NCI-H187 (cell line): ENCODE results near the gene ANKRD27.
"Not testable (repeated sequence)": the region's sequence is repeated elsewhere in the genome, so short reads cannot be mapped to it uniquely, and the experiment has no call there.

Experiments
- DNase-seq, 2 experiments: peaks; one replicate each; lab custom pipeline; 2025; lab: John Stamatoyannopoulos, UW

ANKRD27 gene

DNA sequence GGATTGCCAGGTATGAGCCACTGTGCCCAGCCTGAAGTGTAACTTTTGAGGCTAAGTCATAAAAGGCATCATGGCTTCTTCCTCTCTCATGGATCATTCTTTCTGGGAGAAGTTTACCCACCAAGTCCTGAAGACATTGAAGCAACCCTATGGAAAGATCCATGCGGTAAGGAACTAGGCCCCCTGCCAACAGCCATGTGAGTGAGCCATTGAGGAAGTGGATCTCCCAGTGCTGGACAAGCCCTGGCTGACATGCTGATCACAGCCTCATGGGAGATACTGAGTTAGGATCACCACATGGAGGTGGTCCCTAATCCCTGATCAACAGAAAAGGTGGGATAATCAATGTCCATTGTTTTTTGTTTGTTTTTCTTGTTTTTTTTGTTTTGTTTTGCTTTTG, 13.3 kb upstream of the ANKRD27 start:
- no peak for DNase-seq

DNA sequence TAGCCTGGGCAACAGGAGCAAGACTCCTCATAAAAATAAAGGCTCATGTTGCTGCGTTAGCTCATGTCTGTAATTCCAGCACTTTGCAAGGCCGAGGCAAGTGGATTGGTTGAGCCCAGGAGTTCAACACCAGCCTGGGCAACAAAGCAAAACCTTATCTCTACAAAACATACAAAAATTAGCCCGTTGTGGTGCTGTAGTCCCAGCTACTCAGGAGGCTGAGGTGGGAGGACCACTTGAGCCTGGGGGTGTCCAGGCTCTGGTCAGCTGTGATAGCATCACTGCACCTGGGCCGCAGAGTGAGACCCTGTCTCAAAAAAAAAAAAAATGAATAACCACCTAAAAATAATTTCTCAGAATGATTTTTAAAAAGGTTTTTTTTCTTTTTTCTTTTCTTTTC, 12.7 kb upstream of the ANKRD27 start:
- DNase-seq, result no peak

DNA sequence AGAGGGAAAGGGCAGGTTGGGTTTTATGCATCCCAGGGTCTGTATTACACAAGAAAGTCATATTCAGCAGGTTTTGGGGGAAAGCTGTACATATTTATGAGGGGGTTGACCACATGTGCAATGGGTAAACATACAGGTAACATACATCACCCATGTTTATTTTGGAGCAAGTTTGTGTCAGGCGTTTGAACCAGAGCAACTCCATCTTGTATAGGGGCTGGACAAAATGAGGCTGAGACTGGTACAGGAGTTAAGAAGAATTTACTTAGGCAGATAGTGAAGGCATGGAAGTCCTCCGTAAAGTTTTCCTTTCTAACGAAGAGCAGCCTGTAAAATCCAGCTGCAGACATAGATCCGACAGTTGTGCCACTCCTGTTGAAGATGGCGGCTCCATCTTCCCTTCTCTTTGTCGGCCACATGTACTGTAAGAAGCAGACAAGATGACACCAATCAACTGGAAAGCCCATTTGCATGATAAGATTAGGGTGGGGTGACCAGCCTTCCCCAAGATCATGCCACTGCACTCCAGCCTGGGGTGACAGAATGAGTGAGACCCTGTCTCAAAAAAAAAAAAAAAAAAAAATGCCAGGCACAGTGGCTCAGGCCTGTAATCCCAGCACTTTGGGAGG, 12.0 kb upstream of the ANKRD27 start:
- DNase-seq, result no peak

DNA sequence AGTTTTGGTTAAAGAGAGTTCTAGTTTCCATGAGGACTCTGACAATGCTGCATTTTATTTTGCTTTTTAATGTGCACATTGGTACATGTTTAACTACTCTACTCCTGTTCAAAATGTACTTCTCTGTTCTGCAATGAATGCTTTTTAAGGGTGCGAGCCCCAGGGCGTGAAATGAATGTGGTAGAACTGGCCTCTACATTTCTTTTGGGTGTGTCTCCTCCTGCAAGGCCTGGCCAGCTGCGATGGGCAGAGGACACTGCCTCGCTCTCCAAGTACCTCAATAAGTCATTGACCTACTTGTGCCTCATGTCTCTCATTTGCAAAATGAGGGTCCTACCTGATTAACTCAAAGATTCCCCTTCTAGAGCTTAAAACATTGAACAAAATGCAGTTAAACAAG, 7.3 kb upstream of the ANKRD27 start:
- no peak for DNase-seq

DNA sequence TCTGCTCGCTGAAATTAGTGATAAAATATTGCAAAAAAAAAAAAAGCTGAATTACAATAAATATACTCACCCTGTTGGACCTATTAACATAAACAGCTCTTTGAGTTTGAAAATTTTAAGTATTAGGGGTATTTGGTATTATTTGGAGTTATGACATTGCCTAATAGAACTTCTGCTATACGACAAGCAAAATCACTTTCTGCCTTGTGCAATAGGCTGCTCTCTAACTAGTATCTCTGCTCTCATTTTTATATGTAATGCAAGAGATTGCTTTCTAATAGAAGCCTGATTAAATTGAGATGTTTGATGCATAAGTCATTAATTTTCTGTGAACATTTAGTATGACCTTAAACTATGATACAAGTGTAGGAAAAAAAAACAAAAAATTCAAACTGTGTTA, 6.0 kb upstream of the ANKRD27 start:
- DNase-seq, result no peak

DNA sequence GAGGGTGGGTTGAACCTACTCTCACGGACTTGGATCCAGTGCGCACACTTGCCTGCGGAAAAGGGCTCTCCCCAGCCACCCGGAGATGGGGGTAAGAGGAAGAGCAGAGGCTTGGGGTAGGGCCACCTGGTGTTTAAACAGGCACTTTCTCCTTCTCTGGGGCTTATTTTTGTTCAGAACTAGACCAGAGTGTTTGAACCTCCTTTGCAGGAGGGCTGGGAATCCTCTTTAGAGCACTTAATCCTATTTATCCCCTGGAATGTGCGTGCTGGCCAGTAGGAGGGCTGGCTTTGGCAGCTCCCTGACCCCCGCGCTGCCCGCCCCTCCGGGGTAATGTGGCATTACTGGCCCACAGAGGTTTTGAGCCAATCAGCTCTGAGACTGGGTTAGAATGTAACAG, 2.7 kb upstream of the ANKRD27 start:
- no peak for DNase-seq

DNA sequence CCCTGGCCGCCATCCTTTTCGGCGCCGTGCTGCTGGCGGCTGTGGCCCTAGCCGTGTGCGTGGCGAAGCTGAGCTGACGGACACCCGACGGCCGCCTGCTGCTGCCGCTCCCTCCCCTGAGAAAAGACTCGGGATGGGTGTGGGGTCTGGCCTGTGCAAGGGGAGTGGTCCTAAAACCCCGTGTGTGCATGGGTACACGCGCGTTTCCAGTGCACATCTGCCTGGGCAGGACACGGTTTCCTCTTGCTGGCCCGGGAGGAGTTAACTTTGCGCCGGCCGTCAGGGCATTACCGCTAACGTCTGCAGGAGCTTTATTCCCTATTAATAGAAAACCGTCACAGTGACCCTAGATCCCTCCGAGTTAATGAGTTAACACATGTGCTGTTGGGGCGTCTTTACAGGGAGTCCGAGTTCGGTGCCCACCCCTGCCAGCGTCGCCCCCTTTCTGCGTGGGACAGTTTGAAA, 1.9 kb upstream of the ANKRD27 start:
- DNase-seq, result no peak

DNA sequence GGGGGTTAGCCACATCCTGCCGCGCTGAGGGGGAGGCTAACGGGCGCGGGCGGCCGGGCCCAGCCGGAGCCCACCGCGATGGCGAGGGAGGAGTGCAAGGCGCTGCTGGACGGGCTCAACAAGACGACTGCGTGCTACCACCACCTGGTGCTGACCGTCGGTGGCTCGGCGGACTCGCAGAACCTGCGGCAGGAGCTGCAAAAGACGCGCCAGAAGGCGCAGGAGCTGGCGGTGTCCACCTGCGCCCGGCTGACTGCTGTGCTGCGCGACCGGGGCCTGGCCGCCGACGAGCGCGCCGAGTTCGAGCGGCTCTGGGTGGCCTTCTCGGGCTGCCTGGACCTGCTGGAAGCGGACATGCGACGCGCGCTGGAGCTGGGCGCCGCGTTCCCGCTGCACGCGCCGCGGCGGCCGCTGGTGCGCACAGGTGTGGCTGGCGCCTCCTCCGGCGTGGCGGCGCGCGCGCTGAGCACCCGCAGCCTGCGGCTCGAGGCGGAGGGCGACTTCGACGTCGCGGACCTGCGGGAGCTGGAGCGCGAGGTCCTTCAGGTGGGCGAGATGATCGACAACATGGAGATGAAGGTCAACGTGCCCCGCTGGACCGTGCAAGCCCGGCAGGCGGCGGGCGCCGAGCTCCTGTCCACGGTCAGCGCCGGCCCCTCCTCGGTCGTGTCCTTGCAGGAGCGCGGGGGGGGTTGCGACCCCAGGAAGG, 1.4 kb upstream of the ANKRD27 start:
- DNase-seq, result peak in 1 of 2 experiments; percentile 23

DNA sequence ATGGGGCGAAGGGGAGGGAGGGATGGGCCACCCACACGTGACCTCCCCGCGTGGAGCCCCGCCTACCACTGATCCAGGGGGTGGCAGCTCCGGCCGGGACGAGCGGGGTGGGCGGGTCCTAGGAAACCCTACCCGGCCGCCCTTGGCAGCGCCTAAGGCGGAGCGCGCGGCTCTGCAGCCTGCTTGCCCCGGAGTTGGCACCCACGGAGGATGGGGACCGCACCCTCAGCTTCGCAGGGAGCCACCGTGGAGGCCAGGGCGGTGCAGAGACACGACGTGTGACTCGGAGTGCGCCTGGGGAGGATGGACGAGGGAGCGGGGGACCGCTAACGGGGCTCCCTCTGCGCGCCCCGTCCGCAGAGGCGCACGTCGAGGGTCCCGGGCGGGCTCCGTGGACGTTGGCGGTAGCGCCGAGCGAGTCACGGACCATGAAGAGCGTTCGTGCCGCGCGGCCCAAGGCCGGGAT, 773 bp upstream of the ANKRD27 start, which contains the start of gene RGS9BP:
TSS of gene RGS9BP (plus strand) at position 129 of the 466 bp plus-strand sequence. CDS start 416 bp downstream, outside the sequence.
- DNase-seq, result peak; percentile 56 to 63

DNA sequence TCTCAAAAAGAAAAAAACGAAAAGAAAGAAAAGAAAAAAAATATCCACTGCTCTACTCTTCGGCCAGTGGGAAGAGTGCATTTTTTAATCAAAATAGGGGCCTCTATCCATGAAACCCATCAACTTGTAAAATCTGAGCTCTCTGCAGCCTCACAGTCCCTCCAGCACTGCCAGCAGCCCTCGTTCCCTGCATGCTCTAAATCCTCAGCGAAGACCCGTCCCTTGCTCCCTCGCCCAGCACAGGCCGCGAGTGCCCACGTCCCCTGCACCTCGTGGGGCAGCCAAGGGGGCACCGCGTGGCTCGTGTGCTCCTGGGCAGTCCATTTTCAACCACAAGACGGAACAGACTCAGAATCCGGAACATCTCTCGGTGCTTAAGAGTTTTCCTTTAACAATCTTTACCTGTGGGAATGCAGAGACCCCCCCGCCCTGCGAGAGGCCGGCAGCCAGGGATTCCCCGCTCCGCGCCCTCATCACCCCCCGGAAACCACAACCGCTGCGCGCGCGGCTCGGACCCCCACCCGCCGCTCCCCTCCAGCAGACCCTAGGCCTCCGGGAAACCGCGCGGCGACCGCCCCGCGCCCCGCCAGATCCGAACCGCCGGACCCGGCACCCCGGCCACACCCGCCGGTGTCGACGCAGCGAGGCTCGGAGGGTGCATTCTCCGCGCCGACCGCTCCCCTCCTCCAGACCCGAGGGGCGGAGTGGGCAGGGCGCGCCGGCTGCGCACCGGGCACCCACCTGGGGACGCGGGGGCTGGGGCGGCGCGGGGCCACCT, 638 bp downstream of the ANKRD27 start:
- no peak for DNase-seq

DNA sequence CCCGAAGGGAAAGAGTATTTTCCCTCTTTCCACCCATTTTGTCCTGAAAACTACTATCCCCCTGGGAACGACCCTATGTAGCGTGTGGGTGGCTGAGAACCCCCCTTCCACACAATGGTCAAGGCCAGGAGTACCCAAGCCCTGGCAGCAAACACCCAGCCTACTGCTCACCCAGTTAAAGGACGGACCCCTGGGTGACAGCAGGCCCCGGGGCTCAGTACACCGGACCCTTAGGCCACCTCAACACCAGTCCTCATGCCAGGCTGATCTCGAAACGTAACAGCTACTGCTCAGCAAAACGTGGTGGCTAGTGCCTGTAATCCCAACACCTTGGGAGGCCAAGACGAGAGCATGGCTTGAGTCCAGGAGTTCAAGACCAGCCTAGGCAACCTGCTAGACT, 1.4 kb downstream of the ANKRD27 start:
- no peak for DNase-seq

DNA sequence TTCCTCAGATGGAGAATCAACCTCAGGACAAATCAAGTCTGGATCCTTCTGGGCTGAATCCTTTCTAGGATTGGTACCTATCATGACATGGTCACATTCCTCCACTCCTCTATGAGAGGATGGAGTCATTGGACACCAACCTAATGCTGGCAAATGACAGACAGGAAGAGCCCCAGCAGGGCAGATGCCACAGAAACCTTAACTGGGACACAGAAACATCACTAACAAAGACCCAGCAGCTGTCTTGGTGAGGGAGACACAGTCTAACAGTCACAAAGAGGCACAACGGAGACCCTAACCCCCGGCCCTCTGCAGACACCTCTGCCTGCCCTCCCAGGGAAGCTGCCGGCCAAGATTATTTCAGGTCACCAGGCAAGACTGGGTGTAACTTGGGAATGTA, 2.1 kb downstream of the ANKRD27 start:
- DNase-seq, result no peak

DNA sequence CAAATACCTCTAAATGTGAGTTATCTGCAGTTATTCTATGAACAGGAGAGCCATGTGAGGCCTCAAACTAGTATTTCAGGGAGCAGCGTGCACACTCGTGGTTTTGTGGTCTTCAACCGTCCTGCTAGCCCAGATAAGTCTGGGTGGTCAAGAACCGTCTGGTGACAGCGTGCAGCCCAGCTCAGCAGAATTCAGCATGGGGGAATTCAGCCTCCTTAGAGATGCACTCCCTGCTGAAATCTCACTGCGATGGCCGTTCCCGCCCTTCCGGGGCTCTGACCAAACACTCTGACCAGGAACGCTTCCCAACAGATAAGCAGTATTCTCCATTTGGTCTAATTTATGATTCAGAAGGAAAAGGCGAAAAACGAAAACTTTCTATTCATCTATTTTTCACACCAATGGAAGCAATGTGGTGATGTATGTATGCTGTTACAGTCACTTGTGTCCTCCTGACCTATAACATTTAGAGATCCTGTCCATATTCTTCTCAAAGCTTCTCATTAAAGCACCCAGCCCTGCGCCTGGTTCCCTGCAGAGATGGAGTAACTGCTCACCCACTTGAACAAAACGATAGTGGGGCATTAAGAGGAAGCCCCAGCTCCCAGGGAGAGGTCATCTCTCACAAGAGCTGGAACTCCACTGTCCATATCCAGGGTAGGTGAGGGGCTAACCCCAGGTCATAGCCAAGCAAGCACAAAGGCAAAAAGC, 2.9 kb downstream of the ANKRD27 start:
- DNase-seq, result no peak

DNA sequence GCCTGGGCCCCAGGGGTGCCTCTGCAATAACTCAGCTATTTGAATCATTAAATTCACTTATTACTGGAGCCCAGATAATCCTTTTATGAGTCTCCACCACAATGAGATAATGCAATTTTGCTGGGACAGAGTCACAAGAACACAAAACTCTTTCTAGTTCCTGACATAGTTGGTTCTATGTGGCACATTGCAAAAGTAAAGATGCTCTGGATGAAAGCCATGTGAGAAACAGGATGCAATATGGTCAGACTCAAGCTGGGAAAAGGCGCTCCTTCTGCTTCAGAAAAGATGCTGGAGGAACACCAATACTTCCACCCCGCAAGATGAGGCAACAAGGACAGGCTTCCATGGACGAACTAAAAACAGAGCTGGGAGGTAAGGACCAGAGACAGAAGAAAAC, 5.7 kb downstream of the ANKRD27 start:
- DNase-seq, result no peak

DNA sequence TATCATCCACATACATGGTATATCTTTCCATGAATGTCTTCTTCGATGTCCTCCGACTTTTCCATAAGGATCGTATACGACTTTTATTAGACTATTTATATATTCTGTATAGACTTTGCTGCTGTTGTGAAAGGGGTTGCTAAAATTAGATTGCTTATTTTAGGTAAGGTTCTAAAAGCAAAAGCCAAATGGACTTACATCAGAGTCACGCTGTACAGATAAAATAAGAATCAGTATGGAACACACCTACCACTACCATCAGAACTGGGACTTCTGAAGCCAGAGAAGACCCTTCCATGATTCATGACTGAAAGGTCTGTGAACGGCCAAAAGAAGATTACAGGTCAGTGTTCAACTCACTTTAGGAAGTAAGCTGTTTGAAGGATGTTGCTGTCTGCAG, 8.9 kb downstream of the ANKRD27 start:
- no peak for DNase-seq

DNA sequence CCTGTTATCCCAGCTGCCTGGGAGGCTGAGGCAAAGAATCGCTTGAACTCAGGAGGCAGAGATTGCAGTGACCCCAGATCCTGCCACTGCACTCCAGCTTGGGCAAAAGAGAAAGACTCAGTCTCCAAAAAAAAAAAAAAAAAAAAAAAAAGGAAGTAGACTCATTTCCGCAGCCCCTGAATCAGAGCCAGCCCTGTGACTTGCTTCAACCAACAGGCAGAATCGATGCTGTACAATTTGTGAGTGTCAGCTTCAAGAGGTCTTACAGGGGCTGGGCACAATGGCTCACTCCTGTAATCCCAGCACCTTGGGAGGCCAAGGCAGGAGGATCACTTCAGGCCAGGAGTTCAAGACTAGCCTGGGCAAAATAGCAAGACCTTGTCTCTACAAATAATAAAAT, 12.8 kb downstream of the ANKRD27 start:
- DNase-seq, result no peak

DNA sequence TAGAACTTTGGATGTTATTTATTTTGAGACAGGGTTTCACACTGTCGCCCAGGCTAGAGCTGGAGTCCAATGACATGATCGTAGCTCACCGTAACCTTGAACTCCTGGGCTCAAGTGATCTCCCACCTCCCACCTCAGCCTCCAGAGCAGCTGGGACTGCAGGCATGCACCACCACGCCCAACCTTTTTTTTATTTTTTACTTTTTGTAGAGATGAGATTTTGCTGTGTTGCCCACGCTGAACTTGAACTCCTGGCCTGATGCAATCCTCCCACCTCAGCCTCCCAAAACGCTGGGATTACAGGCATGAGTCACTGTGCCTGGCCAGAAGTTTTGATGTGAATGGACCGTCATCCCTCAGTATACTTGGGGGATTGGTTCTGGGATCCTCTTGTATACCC, 13.7 kb downstream of the ANKRD27 start:
- DNase-seq, result no peak

DNA sequence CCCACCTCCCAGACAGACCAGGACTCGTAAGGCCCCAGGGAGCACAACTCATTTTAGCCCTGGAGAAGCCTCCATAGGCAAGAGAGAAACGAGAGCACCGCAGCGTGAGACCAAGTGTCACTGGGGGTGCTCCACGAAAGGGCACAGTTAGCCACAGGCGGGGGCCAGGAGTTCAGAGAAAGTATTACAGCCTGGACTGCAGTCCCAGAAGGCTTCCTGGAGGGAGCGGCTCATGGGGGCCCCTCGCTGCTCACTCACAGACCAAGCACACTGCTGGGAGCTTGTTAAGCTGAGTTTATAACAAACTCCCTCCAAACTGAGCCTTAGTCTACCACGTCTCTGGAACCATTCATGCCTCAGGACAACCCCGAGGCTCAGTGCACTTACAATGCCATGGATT, 16.5 kb downstream of the ANKRD27 start:
- DNase-seq, result no peak

DNA sequence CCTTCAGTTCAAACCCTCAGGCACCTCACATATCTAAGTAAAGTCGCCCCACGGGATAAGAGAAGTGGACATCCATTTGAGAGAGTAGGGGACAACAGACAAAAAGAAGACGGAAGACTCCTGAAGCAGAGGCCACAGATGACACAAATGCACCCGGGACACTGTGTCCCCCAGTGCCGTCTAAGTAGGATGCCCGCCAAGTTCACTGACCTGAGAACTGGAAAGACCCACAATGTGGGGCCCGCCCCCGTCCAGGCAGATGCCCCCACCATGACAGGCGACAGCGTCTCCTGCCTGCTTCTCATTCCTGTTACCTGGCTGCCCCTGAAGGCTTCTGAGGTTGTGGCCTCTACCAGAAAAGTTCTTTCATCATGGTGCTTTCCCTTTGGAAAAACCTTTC, 16.9 kb downstream of the ANKRD27 start:
- DNase-seq, result no peak

DNA sequence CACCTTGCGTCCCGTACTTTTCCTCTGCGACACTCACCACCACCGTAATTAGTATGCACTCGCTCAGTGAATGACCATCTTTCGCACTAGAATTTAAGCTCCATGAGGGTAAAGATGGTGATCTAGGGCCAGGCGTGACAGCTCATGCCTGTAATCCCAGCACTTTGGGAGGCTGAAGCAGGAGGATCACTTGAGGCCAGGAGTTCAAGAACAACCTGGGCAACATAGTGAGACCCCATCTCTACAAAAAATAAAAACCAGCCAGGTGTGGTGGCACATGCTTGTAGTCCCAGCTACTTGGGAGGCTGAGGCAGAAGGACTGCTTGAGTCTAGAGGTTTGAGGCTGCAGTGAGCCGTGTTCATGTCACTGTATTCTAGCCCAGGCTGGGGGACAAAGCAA, 18.6 kb downstream of the ANKRD27 start:
- not testable (repeated sequence) for DNase-seq

DNA sequence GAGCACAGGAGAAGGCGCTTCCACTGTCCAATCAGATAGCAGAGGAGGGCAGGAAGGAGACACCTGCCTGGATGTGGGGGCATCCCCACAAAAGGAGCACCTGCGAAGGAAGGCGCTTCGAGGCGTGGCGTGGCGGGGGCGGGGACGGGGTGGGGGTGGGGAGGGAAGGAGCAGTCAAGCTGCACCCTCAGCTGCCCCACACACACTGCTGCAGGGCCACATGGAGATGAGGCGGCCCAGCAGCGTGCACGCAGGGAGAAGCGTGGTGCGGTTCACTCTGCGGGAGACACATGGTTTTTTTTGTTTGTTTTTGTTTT, 21.4 kb downstream of the ANKRD27 start:
- no peak for DNase-seq

DNA sequence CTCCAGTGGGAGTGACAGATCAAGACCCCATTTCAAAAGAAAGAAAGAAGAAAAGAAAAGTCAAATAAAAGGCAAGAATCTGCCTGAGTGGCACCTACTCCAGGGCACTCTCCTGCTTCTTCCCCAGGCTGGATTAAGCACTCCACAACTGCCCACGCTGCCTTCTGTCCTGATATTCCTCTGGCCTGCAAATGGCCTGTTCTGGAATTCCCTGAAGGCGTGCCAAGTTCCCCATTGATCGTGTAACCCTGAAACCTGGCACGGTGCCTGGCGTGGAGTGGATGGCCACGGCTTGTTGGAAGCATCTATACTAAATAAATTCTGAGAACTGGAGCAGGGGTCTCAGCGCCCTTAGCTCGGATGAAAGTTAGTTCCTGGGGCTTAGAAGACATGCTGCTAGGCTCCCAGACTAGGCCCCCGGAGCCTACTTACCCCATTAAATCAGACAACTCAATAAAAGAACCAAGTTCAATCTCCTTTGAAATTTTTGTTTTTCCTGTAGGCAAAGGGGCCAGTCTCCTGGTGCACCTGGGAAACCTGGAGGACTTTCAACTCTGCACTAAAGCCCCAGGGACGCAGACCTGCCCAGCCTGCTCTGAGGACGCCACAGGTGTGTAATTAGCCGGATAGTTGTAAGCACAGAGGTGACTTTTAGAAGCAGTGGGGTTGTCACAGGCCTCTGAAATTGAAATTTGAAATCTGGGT, 21.9 kb downstream of the ANKRD27 start:
- no peak for DNase-seq
